Liver (tissue), 9 donors: ENCODE measurements around the gene CORO2B. TPM values are rescaled to one million over a fixed set of nuclear protein-coding genes. Genes with fewer than 3 reads are reported as not detected.

Experiments used
- DNase-seq: peaks from one replicate; pipeline ENCODE4 v3.0.0-alpha.2; 2017; ENCODE audit warnings: low spot score
- H3K27ac ChIP-seq, 2 donors: one replicate each; pipeline ENCODE4 v1.7.0; 2013; ENCODE audit warnings: inconsistent platforms in 2 of 2, low read length in 2 of 2, control low read depth in 1 of 2, low read depth in 1 of 2, mild to moderate bottlenecking in 1 of 2
- H3K27me3 ChIP-seq, 4 donors: one replicate each; pipeline versions ENCODE4 v1.6.1 to v1.7.0; 2013; ENCODE audit warnings: low read length in 3 of 4, inconsistent platforms in 1 of 4, mild to moderate bottlenecking in 1 of 4, moderate library complexity in 1 of 4; ENCODE audit not compliant: control insufficient read depth in 4 of 4, insufficient read depth in 4 of 4
- H3K36me3 ChIP-seq, 4 donors: one replicate each; pipeline versions ENCODE4 v1.6.1 to v1.7.0; 2013; ENCODE audit warnings: low read length in 3 of 4, mild to moderate bottlenecking in 3 of 4, low read depth in 1 of 4, moderate library complexity in 1 of 4; ENCODE audit not compliant: control insufficient read depth in 4 of 4, insufficient read depth in 3 of 4
- H3K4me1 ChIP-seq, 4 donors: one replicate each; pipeline versions ENCODE4 v1.6.1 to v1.7.0; 2013; ENCODE audit warnings: low read length in 3 of 4, mild to moderate bottlenecking in 3 of 4, moderate library complexity in 1 of 4; ENCODE audit not compliant: control insufficient read depth in 4 of 4, insufficient read depth in 4 of 4
- H3K4me3 ChIP-seq, 3 donors: one replicate each; pipeline versions ENCODE4 v1.6.1 to v1.7.0; 2013; ENCODE audit warnings: low read length in 3 of 3, control low read depth in 1 of 3, low read depth in 1 of 3, mild to moderate bottlenecking in 1 of 3
- H3K9ac ChIP-seq, 2 donors: one replicate each; pipeline ENCODE4 v1.7.0; 2013; ENCODE audit warnings: low read length in 2 of 2, mild to moderate bottlenecking in 2 of 2, moderate library complexity in 2 of 2, control low read depth in 1 of 2, low read depth in 1 of 2
- H3K9me3 ChIP-seq, 4 donors: one replicate each; pipeline versions ENCODE4 v1.6.1 to v1.7.0; 2013; ENCODE audit warnings: low read length in 3 of 4; ENCODE audit not compliant: control insufficient read depth in 4 of 4
- ATF3 ChIP-seq: IDR thresholded peaks from 2 replicates; pipeline ENCODE4 v1.6.1; 2016; ENCODE audit warnings: antibody characterized with exemption
- EGR1 ChIP-seq, 2 donors: IDR thresholded peaks; 2 replicates each; pipeline ENCODE4 v1.6.1; 2016 to 2018; ENCODE audit warnings: antibody characterized with exemption in 2 of 2, low read depth in 2 of 2
- FOXA1 ChIP-seq: IDR thresholded peaks from 2 replicates; pipeline ENCODE4 v1.6.1; 2016; ENCODE audit warnings: antibody characterized with exemption
- FOXA2 ChIP-seq: IDR thresholded peaks from 2 replicates; pipeline ENCODE4 v1.6.1; 2016; ENCODE audit warnings: antibody characterized with exemption
- GABPA ChIP-seq, 2 donors: IDR thresholded peaks in 1 of 2; conservative IDR thresholded peaks in 1 of 2; 2 replicates each; pipeline ENCODE4 v1.6.1; 2016; ENCODE audit warnings: antibody characterized with exemption in 2 of 2, mild to moderate bottlenecking in 1 of 2, moderate library complexity in 1 of 2
- HNF4A ChIP-seq, 2 donors: conservative IDR thresholded peaks; 2 replicates each; pipeline ENCODE4 v1.6.1; 2016; ENCODE audit warnings: antibody characterized with exemption in 2 of 2, mild to moderate bottlenecking in 2 of 2
- HNF4G ChIP-seq: IDR thresholded peaks from 2 replicates; pipeline ENCODE4 v1.6.1; 2016; ENCODE audit warnings: antibody characterized with exemption
- JUND ChIP-seq, 2 donors: IDR thresholded peaks; 2 replicates each; pipeline ENCODE4 v1.6.1; 2016; ENCODE audit warnings: antibody characterized with exemption in 2 of 2
- MAX ChIP-seq: IDR thresholded peaks from 2 replicates; pipeline ENCODE4 v1.6.1; 2016; ENCODE audit warnings: antibody characterized with exemption
- NR2F2 ChIP-seq: IDR thresholded peaks from 2 replicates; pipeline ENCODE4 v1.6.1; 2016; ENCODE audit warnings: antibody characterized with exemption
- RAD21 ChIP-seq, 2 donors: IDR thresholded peaks; 2 replicates each; pipeline ENCODE4 v1.6.1; 2016; ENCODE audit warnings: antibody characterized with exemption in 2 of 2, mild to moderate bottlenecking in 2 of 2
- RXRA ChIP-seq, 2 donors: IDR thresholded peaks; 2 replicates each; pipeline ENCODE4 v1.6.1; 2017 to 2018; ENCODE audit warnings: antibody characterized with exemption in 2 of 2, mild to moderate bottlenecking in 1 of 2
- TAF1 ChIP-seq: conservative IDR thresholded peaks from 2 replicates; pipeline ENCODE4 v1.6.1; 2016; ENCODE audit warnings: antibody characterized with exemption, mild to moderate bottlenecking
- YY1 ChIP-seq: IDR thresholded peaks from 2 replicates; pipeline ENCODE4 v1.6.1; 2016; ENCODE audit warnings: antibody characterized with exemption, mild to moderate bottlenecking
- ZBTB33 ChIP-seq: IDR thresholded peaks from 2 replicates; pipeline ENCODE4 v1.6.1; 2016; ENCODE audit warnings: antibody characterized with exemption
- WGBS: extraction: QIAGEN DNeasy Blood & Tissue Kit; methylation state at CpG from one replicate; pipeline ENCODE4 v1.1.7; 2013; 5-methylcytosine and 5-hydroxymethylcytosine counted together
- polyA plus RNA-seq, 2 donors: library from polyadenylated mRNA; stranded (reverse) in 1 of 2; unstranded in 1 of 2; fragments of 200-250 nt in 1 of 2; fragments of >200 nt in 1 of 2; fragmentation: Nextera tagmentation in 1 of 2; extraction: Ambion mirVana in 1 of 2; gene quantifications; one replicate each; pipeline versions ENCODE4 v1.2.1 to v1.2.3, GENCODE V29; 2013 to 2015
- total RNA-seq, 2 donors: library from RNA; depleted of rRNA; stranded (reverse); fragments of >200 nt; gene quantifications; one replicate each; pipeline ENCODE4 v1.2.3, GENCODE V29; 2014
- donor health status: healthy.
- donor health status: healthy.
- donor health status: healthy.
- donor health status: healthy.
- donor health status: healthy.

CORO2B gene
- total and polyA plus RNA-seq, 4 donors, result 0.15 to 0.65 (median 0.52) TPM

- TF ChIP-seq FOXA1 (no peak), GABPA (IDR thresholded peaks at IDR 0.05 in 1 of 2, conservative IDR thresholded peaks at IDR 0.05 in 1 of 2) (no peak), HNF4G (no peak), EGR1 (IDR thresholded peaks at IDR 0.05; ENCODE audit: low read depth in 2 of 2) (no peak), ZBTB33 (no peak), NR2F2 (no peak), RAD21 (IDR thresholded peaks at IDR 0.05) (no peak), FOXA2 (no peak), ATF3 (no peak), RXRA (IDR thresholded peaks at IDR 0.05) (no peak), YY1 (no peak)
- H3K9ac ChIP-seq, result no peak overlapping the region
- DNase-seq, result no peak
- WGBS, result 93% methylated on average over 3 of the region's 3 CpGs
- H3K9me3 ChIP-seq, result no peaks in the 10 kb centered on the region
- peaks cover 0 to 2% (median 0%) of the 10 kb centered on the region in 4 donors for H3K4me1 ChIP-seq
- H3K4me3 ChIP-seq, result no peak overlapping the region
- H3K36me3 ChIP-seq, result no peaks in the 10 kb centered on the region
- no peaks in the 10 kb centered on the region for H3K27me3 ChIP-seq
- no peak overlapping the region for H3K27ac ChIP-seq
These were observed 13.8 kb downstream of the CORO2B start for GRCh38 chr15:68592544-68592943.

DNA sequence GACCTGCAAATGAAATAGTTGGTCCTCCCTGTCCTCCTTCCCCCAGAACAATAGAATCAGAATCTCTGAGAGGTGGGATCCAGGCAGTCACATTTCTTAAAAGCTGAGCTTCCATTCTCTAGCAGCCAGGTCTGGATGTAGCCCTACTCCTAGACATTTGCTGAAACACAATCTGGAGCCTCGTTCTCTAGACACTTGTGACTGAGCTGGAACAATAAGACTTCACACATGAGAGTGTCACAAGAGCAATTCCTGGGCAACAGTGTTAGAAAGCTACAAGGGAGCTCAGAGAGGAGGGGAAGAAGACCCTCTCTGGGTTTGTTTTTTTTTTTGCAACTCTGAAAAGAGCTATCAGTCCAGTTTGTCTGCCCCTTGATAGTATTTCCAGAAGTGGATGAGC is 14.5 kb downstream of the CORO2B start:
- Histone ChIP-seq H3K9ac (no peak overlapping the region), H3K4me3 (no peak overlapping the region), H3K36me3 (no peaks in the 10 kb centered on the region), H3K9me3 (no peaks in the 10 kb centered on the region), H3K27ac (no peak overlapping the region), H3K27me3 (no peaks in the 10 kb centered on the region), H3K4me1 (peaks cover 0 to 2% (median 0%) of the 10 kb centered on the region in 4 donors)
- no peak for DNase-seq
- no peak for TF ChIP-seq MAX
- no peak for TF ChIP-seq HNF4G
- no peak for TF ChIP-seq EGR1 (IDR thresholded peaks at IDR 0.05; ENCODE audit: low read depth in 2 of 2)
- TF ChIP-seq YY1, result no peak
- WGBS, result 60% methylated on average over 1 of the region's 1 CpG

- no peaks in the 10 kb centered on the region for H3K27me3 ChIP-seq
- H3K36me3 ChIP-seq, result no peaks in the 10 kb centered on the region
- no peak overlapping the region for H3K4me3 ChIP-seq
- H3K9me3 ChIP-seq, result no peaks in the 10 kb centered on the region
- 73% methylated on average over 5 of the region's 5 CpGs for WGBS
- no peak for DNase-seq
- no peak overlapping the region for H3K9ac ChIP-seq
- no peak overlapping the region for H3K27ac ChIP-seq
- no peaks in the 10 kb centered on the region for H3K4me1 ChIP-seq
- TF ChIP-seq ZBTB33 (no peak), JUND (IDR thresholded peaks at IDR 0.05) (no peak), NR2F2 (no peak), FOXA1 (no peak), HNF4A (conservative IDR thresholded peaks at IDR 0.05) (no peak), RAD21 (IDR thresholded peaks at IDR 0.05) (no peak), FOXA2 (no peak), TAF1 (no peak), EGR1 (IDR thresholded peaks at IDR 0.05; ENCODE audit: low read depth in 2 of 2) (no peak)
These were observed 15.2 kb downstream of the CORO2B start for GRCh38 chr15:68593828-68594532.
